OCI-M2 (cell line): ENCODE measurements around the gene OVOL2.
"Not testable (repeated sequence)": the region's sequence is repeated elsewhere in the genome, so short reads cannot be mapped to it uniquely, and the experiment has no call there.

Source experiments
- DNase-seq: peaks from one replicate; lab custom pipeline; 2025; ENCODE audit not compliant: unreplicated experiment; lab: John Stamatoyannopoulos, UW

The OVOL2 gene

DNA sequence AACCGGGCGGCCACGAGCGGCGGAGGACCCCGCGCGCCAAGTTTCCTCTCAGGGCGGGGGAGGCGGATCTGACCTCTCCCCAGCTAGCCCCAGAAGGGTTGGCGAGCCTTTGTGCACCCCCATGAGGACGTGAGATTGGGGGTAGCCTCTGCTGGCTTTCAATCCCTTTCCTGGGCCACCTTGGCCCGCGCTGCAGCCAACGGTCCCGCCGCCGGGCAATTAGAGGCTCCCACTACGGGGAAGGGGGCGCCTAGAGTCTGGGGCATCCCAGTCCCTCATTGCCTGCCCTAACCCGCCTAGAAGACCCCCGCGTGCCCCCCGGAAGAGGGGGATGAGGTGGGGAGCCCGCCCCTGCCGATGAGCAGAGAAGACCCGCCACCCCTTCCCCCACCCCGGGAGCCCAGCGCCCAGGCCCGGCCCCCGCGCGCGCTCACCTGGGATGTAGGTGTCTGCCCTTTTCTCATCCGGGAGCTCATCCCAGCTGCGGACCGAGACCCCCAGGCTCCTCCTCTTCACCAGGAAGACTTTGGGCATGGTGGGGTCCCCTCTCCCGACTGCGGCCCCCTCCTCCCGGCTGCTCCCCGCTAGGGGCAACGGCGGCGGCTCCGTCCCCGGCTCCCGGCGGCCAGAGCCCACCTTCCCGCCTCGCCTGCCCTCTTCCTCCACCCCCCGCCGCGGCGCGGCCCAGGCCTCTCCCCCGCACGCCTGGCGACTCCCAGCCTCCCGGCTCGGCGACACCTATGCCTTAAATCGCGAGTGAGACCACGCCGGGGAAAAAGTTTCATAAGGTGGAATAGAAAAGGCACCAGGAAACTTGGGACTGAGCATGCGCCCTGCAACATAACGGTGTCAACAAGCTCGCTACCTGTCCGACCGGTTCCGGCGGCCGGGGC lies at the start of gene OVOL2:
TSS of gene OVOL2 (minus strand) at position 816 of the 893 bp plus-strand sequence. CDS start at position 534, 282 bp downstream.
- DNase-seq: no peak

GRCh38 chr20:18103497-18103896 lies 45.8 kb upstream of the OVOL2 start:
- DNase-seq: no peak

DNA sequence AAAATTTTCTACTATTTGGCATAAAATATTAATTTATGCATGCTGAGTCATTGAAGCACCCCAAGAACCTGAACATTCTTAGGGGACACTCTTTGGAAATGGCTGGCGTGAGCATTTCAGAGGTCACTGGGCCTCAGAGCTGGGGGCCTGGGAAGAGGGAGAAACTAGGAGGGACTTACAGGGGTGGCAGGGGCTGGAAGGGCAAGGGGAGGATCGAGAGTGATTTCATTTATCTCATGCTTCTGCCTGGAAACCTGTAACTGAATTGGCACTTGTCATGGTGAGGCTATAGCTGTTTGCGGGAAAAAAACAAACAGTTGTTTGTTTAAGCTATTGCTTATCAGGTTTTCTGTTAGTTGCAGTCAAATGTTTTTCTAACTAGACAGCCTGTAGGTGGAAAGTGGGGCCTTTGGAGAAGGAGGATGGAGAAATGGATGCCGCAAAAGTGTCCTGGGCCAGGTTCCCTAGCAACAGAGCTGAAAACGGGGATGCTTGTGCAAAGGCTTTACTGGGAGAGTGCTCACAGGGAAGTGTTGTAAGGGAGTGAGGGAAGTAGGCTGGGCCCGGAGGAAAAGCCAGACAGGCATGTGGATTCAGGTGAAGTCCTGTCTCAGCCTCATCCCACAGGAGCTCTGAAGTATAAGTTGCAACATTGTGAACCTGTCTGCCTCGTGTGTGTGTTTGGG lies 43.6 kb upstream of the OVOL2 start:
- DNase-seq: no peak

- DNase-seq: not testable (repeated sequence)
These were observed 42.9 kb upstream of the OVOL2 start for GRCh38 chr20:18100569-18100968.

GRCh38 chr20:18094191-18094590 lies 36.5 kb upstream of the OVOL2 start:
- no peak for DNase-seq

DNA sequence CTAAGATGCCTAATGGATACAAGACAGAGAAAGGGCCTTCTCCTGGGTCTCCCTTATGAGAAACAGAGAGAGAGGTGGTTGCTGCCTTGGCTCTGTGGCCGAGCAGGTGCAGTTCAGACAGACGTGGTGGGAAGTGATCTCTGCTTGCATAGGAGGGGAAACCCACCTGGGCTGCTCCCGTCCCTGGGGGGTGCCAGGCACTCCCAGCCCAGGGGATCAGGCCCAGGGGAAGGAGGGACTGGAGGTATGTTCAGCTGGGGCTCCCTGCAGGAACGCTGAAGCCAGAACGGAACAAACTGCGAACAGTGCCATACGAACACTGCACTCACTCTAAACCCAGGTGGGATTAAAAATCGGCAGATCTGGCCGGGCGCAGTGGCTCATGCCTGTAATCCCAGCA lies 35.7 kb upstream of the OVOL2 start:
- DNase-seq: no peak

GRCh38 chr20:18092890-18093289 lies 35.2 kb upstream of the OVOL2 start:
- DNase-seq: no peak

DNA sequence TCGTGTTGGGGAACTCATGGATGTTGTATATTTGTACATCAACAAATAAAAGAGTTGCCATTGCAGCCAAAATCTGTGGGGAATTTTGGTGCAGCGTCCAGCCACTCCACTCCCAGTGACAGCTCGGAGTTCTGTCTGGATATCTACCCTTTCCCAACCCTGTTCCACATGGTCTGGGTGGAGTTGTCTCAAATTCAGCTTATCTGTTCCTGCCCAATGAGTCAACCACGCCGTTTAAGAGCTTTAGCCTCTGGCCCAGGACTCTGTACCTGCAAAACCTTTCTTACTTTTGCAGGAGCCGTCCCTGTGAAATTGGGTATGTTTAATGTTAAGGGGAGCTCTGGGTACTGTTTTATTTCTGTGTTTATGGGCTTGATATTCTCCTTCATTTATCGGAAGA lies 33.9 kb upstream of the OVOL2 start:
- DNase-seq: no peak

DNA sequence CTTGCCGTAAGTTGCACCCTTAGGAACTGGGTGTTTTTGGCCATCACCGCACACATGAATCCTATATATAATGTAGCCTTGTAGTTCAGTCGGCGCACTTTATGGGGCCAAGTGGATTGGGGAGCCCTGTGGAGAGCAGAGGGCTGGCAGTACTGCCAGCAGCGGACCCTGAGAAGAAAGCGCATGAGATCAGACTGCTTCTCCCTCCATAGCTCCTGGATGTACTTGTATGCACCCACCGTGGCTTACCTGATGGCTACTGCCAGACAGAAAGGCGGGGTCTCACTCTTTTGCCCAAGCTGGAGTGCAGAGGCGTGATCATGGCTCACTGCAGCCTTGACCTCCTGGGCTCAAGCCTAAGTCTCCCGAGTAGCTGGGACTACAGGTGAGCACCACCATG lies 32.8 kb upstream of the OVOL2 start:
- no peak for DNase-seq

- no peak for DNase-seq
These were observed 32.3 kb upstream of the OVOL2 start for GRCh38 chr20:18090044-18090443.

DNA sequence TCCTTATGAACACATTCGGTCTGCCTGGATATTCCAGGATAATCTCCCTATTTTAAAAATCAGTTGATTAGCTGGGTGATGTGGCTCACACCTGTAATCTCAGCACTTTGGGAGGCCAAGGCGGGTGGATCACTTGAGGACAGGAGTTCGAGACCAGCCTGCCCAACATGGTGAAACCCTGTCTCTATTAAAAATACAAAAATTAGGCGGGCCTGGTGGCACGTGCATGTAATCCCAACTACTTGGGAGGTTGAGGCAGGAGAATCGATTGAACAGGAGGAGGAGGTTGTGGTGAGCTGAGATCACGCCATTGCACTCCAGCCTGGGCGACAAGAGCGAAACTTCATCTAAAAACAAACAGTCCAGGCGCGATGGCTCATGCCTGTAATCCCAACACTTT lies 31.1 kb upstream of the OVOL2 start:
- DNase-seq: not testable (repeated sequence)

DNA sequence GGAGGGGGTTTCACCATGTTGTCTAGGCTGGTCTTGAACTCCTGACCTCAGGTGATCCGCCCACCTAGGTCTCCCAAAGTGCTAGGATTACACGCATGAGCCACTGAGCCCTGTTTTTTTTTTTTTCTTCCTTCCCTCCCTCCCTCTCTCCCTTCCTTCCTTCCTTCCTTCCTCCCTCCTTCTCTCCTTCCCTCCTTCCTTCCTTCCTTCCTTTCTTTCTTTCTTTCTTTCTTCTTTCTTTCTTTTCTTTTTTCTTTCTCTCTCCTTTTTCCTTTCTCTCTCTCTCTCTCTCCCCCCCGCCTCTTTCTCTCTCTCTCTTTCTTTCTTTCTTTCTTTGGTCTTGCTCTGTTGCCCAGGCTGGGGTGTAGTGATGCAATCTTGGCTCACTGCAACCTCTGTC lies 30.6 kb upstream of the OVOL2 start:
- not testable (repeated sequence) for DNase-seq

DNA sequence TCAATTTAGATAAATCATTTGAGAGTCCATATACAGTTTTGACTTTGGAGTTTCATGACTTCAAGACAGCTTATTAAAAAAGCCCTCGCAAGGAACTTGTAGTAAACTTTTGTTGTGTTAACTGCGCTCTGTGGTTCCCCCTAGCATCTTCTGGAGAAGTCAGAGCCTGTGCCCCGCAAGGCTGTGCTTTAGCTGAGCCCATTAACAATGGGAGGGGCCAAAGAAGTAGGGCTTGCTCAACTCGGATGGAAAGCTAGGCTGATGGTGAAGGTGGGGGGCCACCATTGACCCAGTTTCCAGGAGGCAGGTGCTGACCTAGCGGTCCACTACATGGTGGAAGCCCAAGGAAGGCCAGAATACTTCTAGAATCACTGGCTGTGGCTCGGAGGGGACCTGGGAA lies 29.3 kb upstream of the OVOL2 start:
- no peak for DNase-seq

DNA sequence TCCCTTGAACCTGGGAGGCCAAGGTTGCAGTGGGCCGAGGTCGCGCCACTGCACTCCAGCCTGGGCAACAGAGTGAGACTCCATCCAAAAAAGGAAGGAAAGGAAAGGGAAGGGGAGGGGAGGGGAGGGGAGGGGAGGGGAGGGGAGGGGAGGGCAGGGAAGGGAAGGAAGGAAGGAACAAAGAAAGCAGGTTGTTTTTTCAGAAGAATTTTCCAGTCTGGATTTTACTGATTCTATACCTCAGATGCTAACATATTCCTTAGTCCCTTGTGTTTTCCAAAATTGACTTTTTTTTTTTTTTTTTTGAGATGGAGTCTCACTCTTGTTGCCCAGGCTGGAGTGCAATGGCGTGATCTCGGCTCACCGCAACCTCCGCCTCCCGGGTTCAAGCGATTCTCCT lies 23.1 kb upstream of the OVOL2 start:
- DNase-seq: not testable (repeated sequence)

DNA sequence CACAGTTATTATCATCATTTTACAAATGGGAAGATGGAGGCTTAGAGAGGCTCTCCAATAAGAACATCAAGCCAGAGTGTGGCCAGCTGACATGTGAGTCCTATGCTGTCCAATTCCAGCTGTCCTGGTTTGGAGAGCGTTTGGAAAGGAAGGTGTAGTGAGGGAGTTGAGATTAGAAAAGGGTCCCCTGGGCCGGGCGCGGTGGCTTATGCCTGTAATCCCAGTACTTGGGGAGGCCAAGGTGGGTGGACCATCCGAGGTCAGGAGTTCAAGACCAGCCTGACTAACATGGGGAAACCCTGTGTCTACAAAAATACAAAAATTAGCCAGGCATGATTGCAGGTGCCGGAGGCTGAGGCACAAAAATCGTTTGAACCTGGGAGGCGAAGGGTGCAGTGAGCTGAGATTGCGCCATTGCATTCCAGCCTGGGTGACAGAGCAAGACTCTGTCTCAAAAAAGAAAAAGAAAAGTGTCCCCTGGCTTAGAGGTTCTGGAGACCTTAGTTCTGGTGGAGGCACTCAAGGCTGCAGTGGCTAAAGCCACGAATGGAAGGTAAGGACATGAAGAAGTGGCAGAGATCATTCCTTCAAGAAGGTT lies 22.1 kb upstream of the OVOL2 start:
- no peak for DNase-seq

GRCh38 chr20:18077157-18077556 lies 19.4 kb upstream of the OVOL2 start:
- DNase-seq: no peak

DNA sequence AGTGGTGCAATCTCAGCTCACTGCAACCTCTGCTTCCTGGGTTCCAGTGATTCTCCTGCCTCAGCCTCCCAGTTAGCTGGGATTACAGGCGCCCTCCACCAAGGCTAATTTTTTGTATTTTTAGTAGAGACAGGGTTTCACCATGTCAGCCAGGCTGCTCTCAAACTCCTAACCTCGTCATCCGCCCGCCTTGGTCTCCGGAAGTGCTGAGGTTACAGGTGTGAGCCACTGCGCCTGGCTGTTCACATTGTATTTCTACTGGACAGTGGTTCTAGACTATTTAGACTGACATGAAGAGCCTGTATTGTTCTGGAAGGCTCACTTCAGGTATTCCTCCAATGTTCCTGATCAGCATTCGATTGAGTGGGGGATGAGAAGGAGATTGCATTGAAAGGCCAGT lies 14.8 kb upstream of the OVOL2 start:
- DNase-seq: no peak

DNA sequence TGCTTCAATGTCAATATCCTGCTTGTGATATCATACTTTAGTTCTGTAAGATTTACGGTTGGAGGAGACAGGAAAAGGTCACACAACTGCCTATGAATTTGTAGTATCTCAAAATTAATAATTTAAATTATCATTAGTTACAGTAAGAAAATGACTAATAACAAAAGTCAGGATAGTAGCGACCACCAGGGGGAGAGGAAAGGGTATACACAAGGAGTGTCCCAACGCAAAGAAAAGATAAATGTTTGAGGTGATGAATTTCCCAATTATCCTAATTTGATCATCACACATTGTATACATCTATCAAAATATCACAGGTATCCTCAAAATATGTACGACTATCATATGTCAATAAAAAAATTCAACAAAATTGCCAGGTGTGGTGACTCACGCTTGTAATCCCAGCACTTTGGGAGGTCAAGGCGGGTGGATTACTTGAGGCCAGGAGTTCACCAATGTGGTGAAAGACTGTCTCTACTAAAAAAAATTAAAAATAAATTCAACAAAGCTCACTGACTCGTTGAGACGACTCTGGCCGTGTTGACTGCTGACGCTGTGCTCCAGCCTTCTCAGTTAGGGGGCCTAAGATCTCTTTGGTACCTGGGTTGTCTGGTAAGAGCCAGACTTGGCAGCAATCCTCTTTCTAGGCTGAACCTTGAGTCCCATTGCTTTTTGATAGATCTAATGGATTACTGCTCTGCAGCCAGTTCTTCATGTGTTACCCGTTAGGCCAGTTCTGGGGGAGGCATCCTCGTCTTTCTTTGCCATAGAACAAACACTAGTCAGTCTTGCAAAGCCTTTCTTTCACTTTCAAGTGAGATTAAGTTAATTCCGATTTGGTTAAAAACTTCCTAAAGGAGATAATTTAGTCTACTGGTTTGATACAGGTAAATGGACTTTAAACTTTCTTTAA lies 9.0 kb upstream of the OVOL2 start:
- no peak for DNase-seq

DNA sequence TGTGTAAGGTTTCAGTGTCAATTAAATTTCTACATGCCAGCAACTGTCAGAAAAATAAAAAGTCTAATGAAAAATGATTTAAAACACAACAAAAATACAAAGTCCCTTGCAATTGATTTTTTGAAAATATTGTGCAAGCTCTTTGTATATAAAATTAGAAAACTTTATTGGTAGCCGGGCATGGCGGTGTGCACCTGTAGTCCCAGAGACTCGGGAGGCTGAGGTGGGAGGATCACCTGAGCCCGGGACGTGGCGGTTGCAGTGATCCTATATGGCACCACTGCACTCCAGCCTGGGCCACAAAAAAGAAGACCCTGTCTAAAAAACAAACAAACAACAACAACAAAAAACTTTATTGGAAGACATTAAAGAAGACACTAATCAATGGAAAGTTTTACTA lies 6.0 kb upstream of the OVOL2 start:
- DNase-seq: no peak

DNA sequence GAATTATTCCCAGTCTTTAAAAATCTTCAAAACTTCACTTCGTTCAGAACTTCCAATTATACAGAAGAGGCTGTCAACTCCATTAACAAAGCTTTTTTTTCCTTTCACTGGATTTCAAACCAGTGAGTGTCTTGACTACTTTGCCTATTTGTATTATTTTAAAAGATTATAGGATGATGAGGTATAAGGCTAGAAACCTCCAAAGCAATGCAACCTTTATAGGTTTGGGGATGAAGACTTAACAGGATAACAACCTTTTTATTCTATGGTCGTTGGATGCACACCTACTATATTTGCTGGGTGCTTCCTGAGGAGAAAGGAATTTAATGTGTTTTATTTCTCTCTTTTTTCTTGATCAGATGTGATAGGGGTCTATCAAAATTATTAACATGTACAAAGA lies 1.9 kb upstream of the OVOL2 start:
- DNase-seq: no peak
